Psoas muscle (tissue), 8 donors: Measurements from ENCODE around the gene ZNF609. TPM values are rescaled to one million over a fixed set of nuclear protein-coding genes. Genes with fewer than 3 reads are reported as not detected.

Source experiments
- ATAC-seq, 4 donors: fragments of 200-7000 bp; cut with Tn5 transposase; one replicate each; pipeline ENCODE4 v1.9.1; 2020; ENCODE audit warnings: moderate library complexity in 3 of 4, mild to moderate bottlenecking in 2 of 4
- DNase-seq, 2 donors: peaks; one replicate each; pipeline ENCODE4 v3.0.0-alpha.2; 2020
- H3K27ac ChIP-seq: fragments of 200-600 bp; one replicate; pipeline ENCODE4 v1.8.0; 2022
- H3K27me3 ChIP-seq, 3 donors: fragments of 200-600 bp in 1 of 3; one replicate each; pipeline versions ENCODE4 v1.6.1 to v1.8.0; 2013 to 2022; ENCODE audit warnings: low read length in 2 of 3, mild to moderate bottlenecking in 2 of 3, moderate library complexity in 1 of 3; ENCODE audit not compliant: insufficient read depth in 3 of 3
- H3K36me3 ChIP-seq, 2 donors: fragments of 200-600 bp in 1 of 2; one replicate each; pipeline versions ENCODE4 v1.6.1 to v1.8.0; 2013 to 2022; ENCODE audit warnings: low read depth in 1 of 2, mild to moderate bottlenecking in 1 of 2, moderate library complexity in 1 of 2; ENCODE audit not compliant: insufficient read depth in 1 of 2
- H3K4me1 ChIP-seq: fragments of 200-600 bp; one replicate; pipeline ENCODE4 v1.8.0; 2022
- H3K4me3 ChIP-seq: fragments of 200-600 bp; one replicate; pipeline ENCODE4 v1.8.0; 2022; ENCODE audit warnings: mild to moderate bottlenecking
- H3K9me3 ChIP-seq: fragments of 200-600 bp; one replicate; pipeline ENCODE4 v1.8.0; 2022
- WGBS, 3 donors: extraction: QIAGEN DNeasy Blood & Tissue Kit; methylation state at CpG; one replicate each; pipeline versions ENCODE4 v1.1.6 to v1.1.7; 2013; 5-methylcytosine and 5-hydroxymethylcytosine counted together
- intact Hi-C, 2 donors: fragments of 100-400 bp; cut with DNase I; formaldehyde crosslinking; loops; one replicate each; pipeline versions ENCODE4 v1.11.0 to v1.14.2; 2022
- polyA plus RNA-seq, 3 donors: library from polyadenylated mRNA; stranded (reverse); fragments of 200-250 nt; gene quantifications; one replicate each; pipeline ENCODE4 v1.2.3, GENCODE V29; 2013
- total RNA-seq, 4 donors: library from RNA; stranded (reverse); fragmentation: NEBNext Ultra II Directional in 2 of 4; extraction: Animal tissue kit (Norgen Biotek cat#: 25700) in 2 of 4; gene quantifications; one replicate each; pipeline versions ENCODE4 v1.2.1 to v1.2.4, GENCODE V29; 2021 to 2023
- TF ChIP-seq, protein P1 (sequence below): fragments of 200-600 bp; IDR thresholded peaks from one replicate; pipeline ENCODE4 v1.8.0; 2022; ENCODE audit warnings: antibody characterized with exemption
- donor health status: healthy with polysubstance abuse.
- donor health status: DM: no; HTN: no; CAD: no; lungs with moderate emphysema.
- donor health status: Bipolar disorder and iron deficiency.
- donor health status: healthy.
- donor health status: DM: yes; HTN: yes; CAD: no.
- donor health status: DM: no; HTN: no; CAD: no.
- donor health status: DM: no; HTN: no; CAD: no.
- donor health status: DM: yes; HTN: yes; CAD: no.

The ZNF609 gene
- total and polyA plus RNA-seq, 7 donors, result 3.2 to 15.0 (median 10.2) TPM

GRCh38 chr15:64443747-64444621, 16.4 kb upstream of the ZNF609 start:
- Histone ChIP-seq H3K9me3 (no peaks in the 10 kb centered on the region), H3K27me3 (no peaks in the 10 kb centered on the region), H3K36me3 (peaks cover 0 to 31% of the 10 kb centered on the region in 2 donors), H3K4me1 (no peaks in the 10 kb centered on the region), H3K27ac (no peak overlapping the region), H3K4me3 (no peak overlapping the region)
- DNase-seq, result no peak
- 76 to 84% (median 79%) methylated on average over 3 of the region's 3 CpGs for WGBS, 3 donors
- no peak for ATAC-seq
- intact Hi-C loops, result no loop called here
- TF ChIP-seq, protein P1, sequence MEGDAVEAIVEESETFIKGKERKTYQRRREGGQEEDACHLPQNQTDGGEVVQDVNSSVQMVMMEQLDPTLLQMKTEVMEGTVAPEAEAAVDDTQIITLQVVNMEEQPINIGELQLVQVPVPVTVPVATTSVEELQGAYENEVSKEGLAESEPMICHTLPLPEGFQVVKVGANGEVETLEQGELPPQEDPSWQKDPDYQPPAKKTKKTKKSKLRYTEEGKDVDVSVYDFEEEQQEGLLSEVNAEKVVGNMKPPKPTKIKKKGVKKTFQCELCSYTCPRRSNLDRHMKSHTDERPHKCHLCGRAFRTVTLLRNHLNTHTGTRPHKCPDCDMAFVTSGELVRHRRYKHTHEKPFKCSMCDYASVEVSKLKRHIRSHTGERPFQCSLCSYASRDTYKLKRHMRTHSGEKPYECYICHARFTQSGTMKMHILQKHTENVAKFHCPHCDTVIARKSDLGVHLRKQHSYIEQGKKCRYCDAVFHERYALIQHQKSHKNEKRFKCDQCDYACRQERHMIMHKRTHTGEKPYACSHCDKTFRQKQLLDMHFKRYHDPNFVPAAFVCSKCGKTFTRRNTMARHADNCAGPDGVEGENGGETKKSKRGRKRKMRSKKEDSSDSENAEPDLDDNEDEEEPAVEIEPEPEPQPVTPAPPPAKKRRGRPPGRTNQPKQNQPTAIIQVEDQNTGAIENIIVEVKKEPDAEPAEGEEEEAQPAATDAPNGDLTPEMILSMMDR, result no peak

GRCh38 chr15:64444836-64445235, 15.5 kb upstream of the ZNF609 start:
- no peaks in the 10 kb centered on the region for H3K9me3 ChIP-seq
- ATAC-seq (no peak), DNase-seq (no peak)
- H3K4me1 ChIP-seq, result no peaks in the 10 kb centered on the region
- H3K36me3 ChIP-seq, result peaks cover 0 to 35% of the 10 kb centered on the region in 2 donors
- intact Hi-C loops, result no loop called here
- TF ChIP-seq, protein P1, result no peak
- H3K4me3 ChIP-seq, result no peak overlapping the region
- H3K27ac ChIP-seq, result no peak overlapping the region
- H3K27me3 ChIP-seq, result no peaks in the 10 kb centered on the region

- Histone ChIP-seq H3K4me1 (no peaks in the 10 kb centered on the region), H3K9me3 (no peaks in the 10 kb centered on the region), H3K4me3 (no peak overlapping the region), H3K27me3 (no peaks in the 10 kb centered on the region), H3K27ac (no peak overlapping the region), H3K36me3 (peaks cover 0 to 35% of the 10 kb centered on the region in 2 donors)
- intact Hi-C loops, result no loop called here
- TF ChIP-seq, protein P1, result no peak
- ATAC-seq (no peak), DNase-seq (no peak)
- whole genome bisulfite sequencing, 3 donors, result 93 to 96% (median 94%) methylated on average over 6 of the region's 6 CpGs
Observed at GRCh38 chr15:64447536-64448315, 12.7 kb upstream of the ZNF609 start.

- Histone ChIP-seq H3K9me3 (no peaks in the 10 kb centered on the region), H3K4me1 (no peaks in the 10 kb centered on the region), H3K4me3 (no peak overlapping the region), H3K36me3 (peaks cover 0 to 22% of the 10 kb centered on the region in 2 donors), H3K27me3 (no peaks in the 10 kb centered on the region), H3K27ac (no peak overlapping the region)
- intact Hi-C loops, result no loop called here
- DNase-seq (no peak), ATAC-seq (no peak)
- 60 to 75% (median 70%) methylated on average over 6 of the region's 6 CpGs for WGBS, 3 donors
- TF ChIP-seq, protein P1, result no peak
Observed at GRCh38 chr15:64452988-64453688, 7.2 kb upstream of the ZNF609 start.
